HFFc6 (cell line): Measurements from ENCODE around the gene CCDC200. TPM values are rescaled to one million over a fixed set of nuclear protein-coding genes. Genes with fewer than 3 reads are reported as not detected.
"Not testable (repeated sequence)": the region's sequence is repeated elsewhere in the genome, so short reads cannot be mapped to it uniquely, and the experiment has no call there.

Source experiments
- DNase-seq: peaks from one replicate; pipeline ENCODE4 v3.0.0-alpha.2; 2018
- H3K27ac Mint-ChIP-seq: 2 replicates; pipeline ENCODE4 v1.8.0; 2020; ENCODE audit warnings: mild to moderate bottlenecking, mixed read lengths
- H3K27me3 Mint-ChIP-seq: 2 replicates; pipeline ENCODE4 v1.8.0; 2021; ENCODE audit warnings: mild to moderate bottlenecking, moderate library complexity, mixed read lengths; ENCODE audit not compliant: insufficient read depth
- H3K36me3 Mint-ChIP-seq: 2 replicates; pipeline ENCODE4 v1.8.0; 2021; ENCODE audit warnings: low read depth, mixed read lengths
- H3K4me1 Mint-ChIP-seq: 2 replicates; pipeline ENCODE4 v1.8.0; 2020; ENCODE audit warnings: low read depth, mixed read lengths
- H3K4me3 Mint-ChIP-seq: 2 replicates; pipeline ENCODE4 v1.8.0; 2020; ENCODE audit warnings: mild to moderate bottlenecking, moderate library complexity, mixed read lengths
- H3K9me3 Mint-ChIP-seq: 2 replicates; pipeline ENCODE4 v1.8.0; 2020; ENCODE audit warnings: mild to moderate bottlenecking, mixed read lengths
- CTCF ChIP-seq: fragments of 200-600 bp; sonication (generic); IDR thresholded peaks from 2 replicates; pipeline ENCODE4 v1.5.0; 2021; ENCODE audit warnings: antibody characterized with exemption, mild to moderate bottlenecking
- total RNA-seq, 6 experiments: library from RNA; stranded (reverse); fragmentation: NEBNext Ultra II Directional; extraction: Animal tissue kit (Norgen Biotek cat#: 25700); gene quantifications; 2 replicates in 1 of 6; 3 replicates in 5 of 6; pipeline ENCODE4 v1.2.3, GENCODE V29; 2021

The CCDC200 gene
- total RNA-seq, 6 experiments from 2014 or later = not detected

GRCh38 chr17:43212641-43213490 is 15.6 kb downstream of the CCDC200 start:
- no peak for TF ChIP-seq CTCF
- peak overlapping the region; percentile 94 for H3K4me3 Mint-ChIP-seq
- peaks cover 42% of the 10 kb centered on the region for H3K4me1 Mint-ChIP-seq
- no peaks in the 10 kb centered on the region for H3K9me3 Mint-ChIP-seq
- H3K27me3 Mint-ChIP-seq = no peaks in the 10 kb centered on the region; the same call in 1 of the 2 replicates
- no peak for DNase-seq
- H3K27ac Mint-ChIP-seq = peak overlapping the region; percentile 93
- H3K36me3 Mint-ChIP-seq = peaks cover 35% of the 10 kb centered on the region

GRCh38 chr17:43211480-43212402 is 16.7 kb downstream of the CCDC200 start, which contains the start of gene TMEM106A:
TSS of gene TMEM106A (plus strand) at chr17:43211875. CDS start at chr17:43213042, 1,167 bp downstream.
- Mint-ChIP-seq H3K9me3 (no peaks in the 10 kb centered on the region), H3K4me3 (peak within 1 kb of the TSS; percentile 94), H3K4me1 (peaks cover 42% of the 10 kb centered on the region), H3K36me3 (peaks cover 39% of the 10 kb centered on the region), H3K27me3 (no peaks in the 10 kb centered on the region; the same call in 1 of the 2 replicates), H3K27ac (peak within 1 kb of the TSS; percentile 93)
- TF ChIP-seq CTCF = peak; percentile 52
- peak; percentile 80 for DNase-seq

- Mint-ChIP-seq H3K27ac (peak overlapping the region; percentile 93), H3K36me3 (peaks cover 41% of the 10 kb centered on the region), H3K4me3 (peak overlapping the region; percentile 94), H3K9me3 (no peaks in the 10 kb centered on the region), H3K27me3 (no peaks in the 10 kb centered on the region; the same call in 1 of the 2 replicates), H3K4me1 (peaks cover 42% of the 10 kb centered on the region)
- DNase-seq = no peak
- no peak for TF ChIP-seq CTCF
Observed at GRCh38 chr17:43211123-43211479, 17.3 kb downstream of the CCDC200 start.

- no peaks in the 10 kb centered on the region for H3K9me3 Mint-ChIP-seq
- H3K27ac Mint-ChIP-seq = peak overlapping the region; percentile 93
- H3K4me1 Mint-ChIP-seq = peaks cover 42% of the 10 kb centered on the region
- H3K27me3 Mint-ChIP-seq = no peaks in the 10 kb centered on the region; the same call in 1 of the 2 replicates
- no peak for DNase-seq
- H3K36me3 Mint-ChIP-seq = peaks cover 39% of the 10 kb centered on the region
- peak overlapping the region; percentile 94 for H3K4me3 Mint-ChIP-seq
- no peak for TF ChIP-seq CTCF
Observed at GRCh38 chr17:43210576-43210975, 17.8 kb downstream of the CCDC200 start.

GRCh38 chr17:43203013-43203412 is 25.4 kb downstream of the CCDC200 start:
- not testable (repeated sequence) for H3K4me3 Mint-ChIP-seq, H3K27me3 Mint-ChIP-seq, H3K27ac Mint-ChIP-seq, H3K4me1 Mint-ChIP-seq, H3K9me3 Mint-ChIP-seq, DNase-seq
- peaks cover 42% of the 10 kb centered on the region for H3K36me3 Mint-ChIP-seq
